ENCODE results near the gene EIF3M. TPM values are rescaled to one million over a fixed set of nuclear protein-coding genes. Genes with fewer than 3 reads are reported as not detected.

Gene EIF3M
- polyA plus RNA-seq, 1 donor: 378 TPM

DNA sequence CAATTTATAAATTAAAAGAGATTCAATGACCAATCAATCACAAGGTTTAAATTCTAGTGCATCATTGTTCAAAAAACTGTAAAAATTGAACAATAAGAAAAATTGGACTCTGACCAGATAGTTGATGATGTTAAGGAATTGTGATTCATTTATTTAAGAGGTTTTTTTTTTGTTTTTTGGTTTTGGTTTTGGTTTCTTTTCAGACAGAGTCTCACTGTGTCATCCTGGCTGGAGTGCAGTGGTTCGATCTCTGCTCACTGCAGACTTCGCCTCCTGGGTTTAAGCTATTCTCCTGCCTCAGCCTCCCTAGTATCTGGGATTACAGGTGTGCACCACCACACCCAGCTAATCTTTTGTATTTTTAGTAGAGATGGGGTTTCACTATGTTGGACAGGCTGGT, 17.1 kb upstream of the EIF3M start:
- no peak overlapping the region for H3K4me3 ChIP-seq (ENCODE audit: low read length)
- no peaks in the 10 kb centered on the region for H3K36me3 ChIP-seq (ENCODE audit: control insufficient read depth, insufficient read depth, low read length)
- no peaks in the 10 kb centered on the region for H3K9me3 ChIP-seq (ENCODE audit: control insufficient read depth, low read depth, low read length)
- no peak for DNase-seq
- WGBS (ENCODE audit: insufficient coverage, low lambda C conversion rate): 100% methylated on average over 1 of the region's 2 CpGs
- H3K27me3 ChIP-seq (ENCODE audit: control insufficient read depth, insufficient read depth, low read length): peaks cover 5% of the 10 kb centered on the region
- no peak overlapping the region for H3K27ac ChIP-seq (ENCODE audit: low read length)
- H3K4me1 ChIP-seq (ENCODE audit: control insufficient read depth, insufficient read depth, low read length): no peaks in the 10 kb centered on the region

DNA sequence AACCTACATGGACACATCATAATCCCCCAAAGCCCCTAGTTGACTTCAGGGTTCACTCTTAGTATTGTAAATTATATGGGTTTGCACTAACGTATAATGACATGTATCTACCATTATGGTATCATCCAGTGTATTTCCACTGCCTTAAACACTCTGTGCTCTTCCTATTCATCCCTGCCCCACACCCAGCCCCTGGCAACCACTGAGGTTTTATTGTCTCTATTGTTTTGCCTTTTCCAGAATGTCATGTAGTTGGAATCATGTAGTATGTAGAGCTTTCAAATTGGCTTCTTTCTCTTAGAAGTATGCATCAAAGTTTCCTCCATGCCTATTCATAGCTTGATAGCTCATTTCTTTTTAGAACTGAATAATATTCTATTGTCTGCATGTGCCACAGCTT, 16.5 kb upstream of the EIF3M start:
- Histone ChIP-seq H3K36me3 (ENCODE audit: control insufficient read depth, insufficient read depth, low read length) (no peaks in the 10 kb centered on the region), H3K4me3 (ENCODE audit: low read length) (no peak overlapping the region), H3K9me3 (ENCODE audit: control insufficient read depth, low read depth, low read length) (no peaks in the 10 kb centered on the region), H3K27ac (ENCODE audit: low read length) (no peak overlapping the region), H3K4me1 (ENCODE audit: control insufficient read depth, insufficient read depth, low read length) (no peaks in the 10 kb centered on the region), H3K27me3 (ENCODE audit: control insufficient read depth, insufficient read depth, low read length) (peaks cover 6% of the 10 kb centered on the region)
- no peak for DNase-seq
- no CpG with 5 or more reads among the region's 1 CpG for WGBS (ENCODE audit: insufficient coverage, low lambda C conversion rate)

DNA sequence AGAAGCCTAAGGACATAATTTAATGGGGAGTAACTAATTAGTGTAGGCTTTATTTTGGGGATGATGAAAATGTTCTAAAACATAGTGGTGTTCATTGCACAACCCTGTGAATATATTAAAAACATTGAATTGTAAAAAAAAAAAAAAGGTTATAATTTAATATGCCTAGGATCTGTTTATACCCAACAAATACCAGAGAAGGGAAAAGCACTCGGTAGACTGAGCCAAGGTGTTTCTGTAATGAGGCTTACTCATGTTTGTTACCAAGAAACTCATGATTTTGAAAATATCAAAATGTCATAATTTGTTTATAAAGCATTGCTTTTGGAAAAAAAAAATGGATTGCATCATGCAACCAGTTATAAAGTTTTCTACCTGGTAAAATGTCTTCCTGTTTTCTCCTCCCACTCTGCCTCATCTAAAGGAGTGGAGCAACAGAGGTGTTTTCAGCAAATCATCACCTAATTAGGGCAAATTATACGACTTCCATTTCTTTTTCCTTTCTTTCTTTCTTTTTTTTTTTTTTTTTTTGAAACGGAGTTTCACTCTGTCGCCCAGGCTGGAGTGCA, 14.2 kb upstream of the EIF3M start:
- no peak for DNase-seq
- Histone ChIP-seq H3K4me3 (ENCODE audit: low read length) (no peak overlapping the region), H3K4me1 (ENCODE audit: control insufficient read depth, insufficient read depth, low read length) (no peaks in the 10 kb centered on the region), H3K27me3 (ENCODE audit: control insufficient read depth, insufficient read depth, low read length) (peaks cover 6% of the 10 kb centered on the region), H3K36me3 (ENCODE audit: control insufficient read depth, insufficient read depth, low read length) (no peaks in the 10 kb centered on the region), H3K9me3 (ENCODE audit: control insufficient read depth, low read depth, low read length) (no peaks in the 10 kb centered on the region), H3K27ac (ENCODE audit: low read length) (no peak overlapping the region)
- 50% methylated on average over 1 of the region's 4 CpGs for WGBS (ENCODE audit: insufficient coverage, low lambda C conversion rate)

DNA sequence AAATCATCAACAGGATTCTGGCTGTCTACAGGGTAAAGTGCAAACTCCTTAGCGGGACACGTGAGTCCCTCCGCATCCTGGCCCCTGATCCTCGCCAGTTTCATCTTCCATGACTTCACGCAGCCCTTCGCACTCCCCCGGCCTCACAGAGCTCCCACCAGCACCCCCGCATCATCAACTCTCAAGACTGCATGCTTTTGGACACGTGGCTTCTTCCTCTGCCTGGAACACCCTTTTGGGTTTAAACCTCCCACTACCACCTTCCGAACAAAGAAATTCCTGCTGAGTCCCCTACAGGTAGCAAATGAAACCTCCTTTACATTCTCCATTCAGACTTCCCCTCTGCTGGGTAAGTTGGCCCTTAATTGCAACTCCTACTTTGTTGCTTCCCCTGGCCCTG, 12.6 kb upstream of the EIF3M start:
- WGBS (ENCODE audit: insufficient coverage, low lambda C conversion rate): 53% methylated on average over 2 of the region's 10 CpGs
- no peak for DNase-seq
- no peaks in the 10 kb centered on the region for H3K4me1 ChIP-seq (ENCODE audit: control insufficient read depth, insufficient read depth, low read length)
- H3K27ac ChIP-seq (ENCODE audit: low read length): no peak overlapping the region
- H3K9me3 ChIP-seq (ENCODE audit: control insufficient read depth, low read depth, low read length): no peaks in the 10 kb centered on the region
- H3K4me3 ChIP-seq (ENCODE audit: low read length): no peak overlapping the region
- H3K36me3 ChIP-seq (ENCODE audit: control insufficient read depth, insufficient read depth, low read length): no peaks in the 10 kb centered on the region
- H3K27me3 ChIP-seq (ENCODE audit: control insufficient read depth, insufficient read depth, low read length): peaks cover 6% of the 10 kb centered on the region

DNA sequence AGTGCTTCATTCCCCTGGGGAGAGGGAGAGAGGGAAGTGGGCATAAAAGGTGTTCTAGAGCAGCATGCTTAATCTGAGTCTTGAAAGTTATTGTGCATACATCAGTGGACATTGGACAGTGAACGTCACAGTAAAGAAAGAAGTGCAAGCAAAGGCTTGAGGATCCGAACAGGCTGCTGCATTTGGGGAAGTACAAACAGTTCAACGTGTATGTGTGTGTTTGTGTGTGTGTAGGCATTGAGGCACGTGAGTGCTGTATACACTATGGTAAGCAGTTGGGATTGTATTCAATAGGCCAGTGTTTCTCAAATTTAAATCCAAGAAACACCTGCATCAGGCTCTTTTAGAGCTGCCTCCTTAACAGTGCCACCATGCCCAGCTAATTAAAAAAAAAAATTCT, 10.4 kb upstream of the EIF3M start:
- no peaks in the 10 kb centered on the region for H3K9me3 ChIP-seq (ENCODE audit: control insufficient read depth, low read depth, low read length)
- WGBS (ENCODE audit: insufficient coverage, low lambda C conversion rate): no CpG with 5 or more reads among the region's 4 CpGs
- H3K27ac ChIP-seq (ENCODE audit: low read length): no peak overlapping the region
- no peak overlapping the region for H3K4me3 ChIP-seq (ENCODE audit: low read length)
- no peaks in the 10 kb centered on the region for H3K4me1 ChIP-seq (ENCODE audit: control insufficient read depth, insufficient read depth, low read length)
- H3K27me3 ChIP-seq (ENCODE audit: control insufficient read depth, insufficient read depth, low read length): peaks cover 8% of the 10 kb centered on the region
- no peaks in the 10 kb centered on the region for H3K36me3 ChIP-seq (ENCODE audit: control insufficient read depth, insufficient read depth, low read length)
- DNase-seq: no peak

DNA sequence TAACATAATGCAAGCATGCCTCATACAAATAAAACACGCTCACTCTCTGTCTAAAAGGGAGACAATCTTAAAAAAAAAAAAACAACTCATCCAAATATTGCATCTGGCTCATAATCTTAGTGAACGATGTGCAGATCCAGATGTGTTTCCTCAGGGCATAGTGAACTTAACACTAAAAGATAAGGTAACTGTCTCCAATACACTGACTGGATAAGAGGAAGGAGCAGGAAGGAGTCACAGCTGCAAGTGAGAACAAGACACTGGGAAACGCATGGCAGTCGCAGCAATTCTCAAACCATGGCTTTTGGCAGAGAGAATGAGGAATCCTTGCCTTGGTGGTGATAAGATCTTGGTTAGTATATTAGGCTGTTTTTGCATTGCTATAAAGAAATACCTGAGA, 9.2 kb upstream of the EIF3M start:
- Histone ChIP-seq H3K27ac (ENCODE audit: low read length) (no peak overlapping the region), H3K9me3 (ENCODE audit: control insufficient read depth, low read depth, low read length) (no peaks in the 10 kb centered on the region), H3K4me1 (ENCODE audit: control insufficient read depth, insufficient read depth, low read length) (no peaks in the 10 kb centered on the region), H3K4me3 (ENCODE audit: low read length) (no peak overlapping the region), H3K36me3 (ENCODE audit: control insufficient read depth, insufficient read depth, low read length) (no peaks in the 10 kb centered on the region), H3K27me3 (ENCODE audit: control insufficient read depth, insufficient read depth, low read length) (peaks cover 8% of the 10 kb centered on the region)
- no peak for DNase-seq
- WGBS (ENCODE audit: insufficient coverage, low lambda C conversion rate): 75% methylated on average over 2 of the region's 4 CpGs

DNA sequence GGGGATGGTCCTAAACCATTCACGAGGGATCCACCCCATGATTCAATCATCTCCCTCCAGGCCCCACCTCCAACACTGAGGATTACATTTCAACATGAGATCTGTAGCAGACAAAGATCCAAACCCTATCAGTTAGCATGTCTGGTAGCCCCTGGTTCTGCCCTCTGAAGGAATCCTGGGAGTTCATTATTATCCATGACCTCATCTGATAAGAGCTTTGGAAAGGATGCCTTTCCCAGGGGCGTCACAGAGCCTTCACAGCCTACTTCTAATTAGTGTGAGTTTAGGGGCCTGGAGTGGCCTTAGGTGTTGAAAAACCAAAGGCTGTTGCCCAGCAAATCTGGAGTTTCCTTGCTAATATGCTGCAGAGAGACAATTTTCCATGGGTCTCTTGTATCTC, 8.6 kb upstream of the EIF3M start:
- no CpG with 5 or more reads among the region's 2 CpGs for WGBS (ENCODE audit: insufficient coverage, low lambda C conversion rate)
- no peak overlapping the region for H3K27ac ChIP-seq (ENCODE audit: low read length)
- no peaks in the 10 kb centered on the region for H3K9me3 ChIP-seq (ENCODE audit: control insufficient read depth, low read depth, low read length)
- H3K4me3 ChIP-seq (ENCODE audit: low read length): no peak overlapping the region
- no peak for DNase-seq
- H3K4me1 ChIP-seq (ENCODE audit: control insufficient read depth, insufficient read depth, low read length): no peaks in the 10 kb centered on the region
- H3K36me3 ChIP-seq (ENCODE audit: control insufficient read depth, insufficient read depth, low read length): no peaks in the 10 kb centered on the region
- H3K27me3 ChIP-seq (ENCODE audit: control insufficient read depth, insufficient read depth, low read length): peaks cover 8% of the 10 kb centered on the region

DNA sequence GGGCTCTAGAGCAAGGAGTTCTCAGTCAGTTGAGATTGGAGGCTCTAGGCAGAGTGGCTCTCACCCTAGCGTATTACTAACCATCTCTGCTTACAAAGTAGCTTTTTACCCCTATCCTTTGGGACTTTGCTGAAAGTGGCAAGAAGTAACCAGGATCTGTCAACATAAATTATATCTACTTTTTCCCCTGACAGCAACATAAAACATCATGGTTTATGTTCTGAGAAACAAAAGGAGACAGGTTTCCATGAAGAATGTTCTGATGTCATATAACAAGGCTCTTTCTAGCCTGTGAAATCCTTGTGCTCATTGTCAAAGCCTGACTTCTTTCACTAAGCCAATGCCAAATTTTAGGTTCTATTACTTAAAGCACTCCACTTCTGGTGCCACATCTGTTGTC, 7.2 kb upstream of the EIF3M start:
- peaks cover 4% of the 10 kb centered on the region for H3K27me3 ChIP-seq (ENCODE audit: control insufficient read depth, insufficient read depth, low read length)

DNA sequence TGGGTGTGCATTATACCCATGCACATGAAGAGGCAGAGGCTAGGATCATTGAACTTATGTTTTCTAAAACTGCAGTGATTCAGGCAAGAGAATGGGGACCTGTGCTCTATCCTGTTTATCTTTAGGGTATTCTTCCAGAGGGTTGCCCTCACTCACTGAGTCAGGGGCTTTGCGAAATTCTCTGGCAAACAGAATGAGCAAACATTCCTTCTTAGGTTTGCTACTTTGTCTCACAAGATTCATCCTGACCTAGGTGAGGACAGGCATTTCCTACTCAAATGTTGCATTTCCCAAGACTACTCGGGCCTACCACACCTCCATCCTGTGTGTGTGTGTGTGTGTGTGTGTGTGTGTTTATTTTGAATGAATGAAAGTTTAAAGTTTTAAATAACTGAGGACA, 2.7 kb upstream of the EIF3M start:
- H3K4me1 ChIP-seq (ENCODE audit: control insufficient read depth, insufficient read depth, low read length): peaks cover 2% of the 10 kb centered on the region
- no peak overlapping the region for H3K27ac ChIP-seq (ENCODE audit: low read length)
- WGBS (ENCODE audit: insufficient coverage, low lambda C conversion rate): no CpG with 5 or more reads among the region's 2 CpGs
- no peaks in the 10 kb centered on the region for H3K36me3 ChIP-seq (ENCODE audit: control insufficient read depth, insufficient read depth, low read length)
- H3K4me3 ChIP-seq (ENCODE audit: low read length): no peak overlapping the region
- DNase-seq: no peak
- no peaks in the 10 kb centered on the region for H3K9me3 ChIP-seq (ENCODE audit: control insufficient read depth, low read depth, low read length)
- H3K27me3 ChIP-seq (ENCODE audit: control insufficient read depth, insufficient read depth, low read length): peaks cover 2% of the 10 kb centered on the region

More for the DNA sequence above, 7.2 kb upstream of the EIF3M start:
- Histone ChIP-seq H3K4me3 (ENCODE audit: low read length) (no peak overlapping the region), H3K27ac (ENCODE audit: low read length) (no peak overlapping the region), H3K4me1 (ENCODE audit: control insufficient read depth, insufficient read depth, low read length) (no peaks in the 10 kb centered on the region), H3K36me3 (ENCODE audit: control insufficient read depth, insufficient read depth, low read length) (no peaks in the 10 kb centered on the region), H3K9me3 (ENCODE audit: control insufficient read depth, low read depth, low read length) (no peaks in the 10 kb centered on the region)
- no peak for DNase-seq
- no CpG with 5 or more reads among the region's 1 CpG for WGBS (ENCODE audit: insufficient coverage, low lambda C conversion rate)

DNA sequence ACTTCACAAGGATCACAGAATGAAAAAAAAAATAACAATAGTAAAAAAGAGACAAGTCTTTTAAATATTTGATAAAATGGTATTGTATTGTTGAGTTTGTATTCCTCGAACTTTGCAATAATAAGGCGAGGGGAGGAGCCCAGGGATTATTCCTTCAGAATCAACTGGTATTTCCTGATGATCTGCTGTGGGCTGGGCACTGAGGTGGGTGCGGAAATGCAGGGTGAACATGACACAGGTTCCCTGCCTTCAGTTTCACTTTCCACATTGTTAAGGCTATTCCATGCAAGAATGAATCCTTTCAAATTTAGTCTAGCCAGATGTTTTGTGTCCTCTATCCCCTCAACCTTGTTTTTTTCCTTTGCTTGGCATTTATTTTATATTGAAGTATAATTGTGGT, 2.1 kb upstream of the EIF3M start:
- H3K9me3 ChIP-seq (ENCODE audit: control insufficient read depth, low read depth, low read length): no peaks in the 10 kb centered on the region
- no peak overlapping the region for H3K4me3 ChIP-seq (ENCODE audit: low read length)
- H3K4me1 ChIP-seq (ENCODE audit: control insufficient read depth, insufficient read depth, low read length): peaks cover 2% of the 10 kb centered on the region
- peak in 1 of 2 donors; percentile 7 for DNase-seq
- H3K27ac ChIP-seq (ENCODE audit: low read length): no peak overlapping the region
- H3K36me3 ChIP-seq (ENCODE audit: control insufficient read depth, insufficient read depth, low read length): no peaks in the 10 kb centered on the region
- 94% methylated on average over 2 of the region's 3 CpGs for WGBS (ENCODE audit: insufficient coverage, low lambda C conversion rate)
- no peaks in the 10 kb centered on the region for H3K27me3 ChIP-seq (ENCODE audit: control insufficient read depth, insufficient read depth, low read length)

DNA sequence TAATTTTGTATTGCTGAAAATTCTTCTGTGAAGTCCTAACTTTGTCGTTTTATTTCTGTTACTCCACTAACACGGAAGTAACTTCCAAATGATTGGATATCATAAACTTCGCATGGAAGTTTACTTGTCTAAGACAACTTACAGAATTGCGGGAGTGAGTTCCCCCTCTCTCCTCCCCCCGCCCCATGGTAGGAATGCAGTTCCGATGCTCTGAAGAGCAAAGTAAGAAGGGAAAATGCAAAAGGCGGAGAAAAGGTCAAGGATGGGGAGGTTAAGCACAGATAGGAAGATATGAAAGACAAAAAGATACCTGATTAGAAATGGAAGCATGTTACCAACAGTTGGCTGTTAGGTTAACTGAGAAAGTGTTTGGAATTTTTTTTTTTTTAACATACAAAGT, 1.3 kb downstream of the EIF3M start:
- Histone ChIP-seq H3K9me3 (ENCODE audit: control insufficient read depth, low read depth, low read length) (no peaks in the 10 kb centered on the region), H3K36me3 (ENCODE audit: control insufficient read depth, insufficient read depth, low read length) (peaks cover 13% of the 10 kb centered on the region), H3K27ac (ENCODE audit: low read length) (peak overlapping the region; percentile 56), H3K4me3 (ENCODE audit: low read length) (peak overlapping the region; percentile 57), H3K27me3 (ENCODE audit: control insufficient read depth, insufficient read depth, low read length) (no peaks in the 10 kb centered on the region), H3K4me1 (ENCODE audit: control insufficient read depth, insufficient read depth, low read length) (peaks cover 2% of the 10 kb centered on the region)
- DNase-seq: no peak
- 0% methylated on average over 4 of the region's 7 CpGs for WGBS (ENCODE audit: insufficient coverage, low lambda C conversion rate)
